Measurements from ENCODE around the gene BIRC7.

The BIRC7 gene

DNA sequence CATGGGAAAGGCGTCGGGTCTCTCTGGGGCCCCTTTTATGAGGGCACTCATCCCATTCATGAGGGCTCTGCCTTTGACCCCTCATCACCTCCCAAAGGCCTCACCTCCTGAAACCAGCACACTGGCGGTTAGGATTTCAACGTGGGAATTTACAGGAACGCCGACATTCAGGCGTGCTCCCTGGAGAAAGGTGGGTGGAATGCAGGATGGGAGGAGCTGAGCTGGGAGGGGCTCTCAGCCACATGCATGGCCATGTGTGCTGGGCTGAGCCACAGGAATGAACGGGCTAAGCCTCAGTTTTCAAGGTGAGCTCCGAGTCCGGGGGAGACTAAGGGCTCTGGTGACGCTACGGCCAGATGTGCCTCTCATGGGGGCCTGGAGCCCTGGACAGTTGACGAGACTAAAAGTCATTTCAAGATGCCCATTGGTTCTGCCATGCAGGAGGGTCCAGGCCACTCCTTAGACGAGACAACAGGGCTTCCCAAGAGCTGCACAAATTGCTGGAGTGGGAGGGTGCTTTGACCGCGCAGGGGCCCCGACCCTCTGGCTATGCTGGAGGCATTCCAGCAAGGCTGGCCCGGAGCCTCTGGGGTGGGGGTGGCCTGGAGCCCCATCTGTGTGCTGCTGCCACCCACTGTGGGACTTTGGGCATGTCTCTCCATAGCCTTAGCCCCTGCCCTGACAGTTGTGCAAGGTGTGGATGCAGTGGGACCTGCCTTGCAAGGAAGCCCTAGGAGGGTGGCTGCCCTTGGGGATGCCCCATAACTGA, 33.1 kb downstream of the BIRC7 start:
- no peak for DNase-seq

- no peak for DNase-seq
Measured at GRCh38 chr20:63269724-63270123, 34.0 kb downstream of the BIRC7 start.

DNA sequence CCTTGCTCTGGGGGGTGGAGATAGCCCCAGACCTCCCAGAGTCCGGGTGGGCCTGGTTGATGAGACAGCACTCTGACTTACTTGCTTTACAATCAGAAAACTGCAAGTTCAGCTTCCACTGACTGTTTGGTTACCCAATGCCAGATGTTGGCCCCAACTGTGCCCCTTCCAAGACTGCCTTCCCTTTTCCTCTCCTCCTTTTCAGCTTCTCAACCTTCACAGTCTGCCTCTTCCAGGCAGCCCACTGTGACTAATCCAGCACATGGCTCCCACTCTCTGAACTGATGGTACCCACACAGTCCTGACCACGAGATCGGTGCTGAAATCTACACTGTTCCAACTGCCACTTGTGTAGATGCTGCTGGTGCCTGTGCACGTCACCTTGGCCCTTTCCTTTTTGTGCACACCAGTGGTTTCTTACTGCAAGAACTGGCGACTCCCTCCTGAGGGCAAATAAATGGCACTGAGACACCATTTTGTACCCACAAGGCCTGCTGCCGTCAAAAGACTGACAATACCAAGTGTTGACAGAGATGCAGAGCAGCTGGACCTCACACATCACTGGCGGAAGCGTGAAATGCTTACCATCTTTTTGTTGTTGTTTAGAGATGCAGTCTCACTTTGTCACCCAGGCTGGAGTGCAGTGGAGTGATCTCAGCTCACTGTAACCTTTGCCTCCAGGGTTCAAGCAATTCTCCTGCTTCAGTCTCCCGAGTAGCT, 35.1 kb downstream of the BIRC7 start:
- no peak for DNase-seq

- peak; percentile 89 for DNase-seq
Measured at GRCh38 chr20:63272105-63273058, 36.7 kb downstream of the BIRC7 start, which contains the start of gene ARFGAP1. ARFGAP1 (plus strand) TSS chr20:63272813; CDS start chr20:63275581, 2,768 bp downstream.

GRCh38 chr20:63273059-63273579, 37.4 kb downstream of the BIRC7 start:
- no peak for DNase-seq

GRCh38 chr20:63273635-63274380, 38.1 kb downstream of the BIRC7 start:
- no peak for DNase-seq

DNA sequence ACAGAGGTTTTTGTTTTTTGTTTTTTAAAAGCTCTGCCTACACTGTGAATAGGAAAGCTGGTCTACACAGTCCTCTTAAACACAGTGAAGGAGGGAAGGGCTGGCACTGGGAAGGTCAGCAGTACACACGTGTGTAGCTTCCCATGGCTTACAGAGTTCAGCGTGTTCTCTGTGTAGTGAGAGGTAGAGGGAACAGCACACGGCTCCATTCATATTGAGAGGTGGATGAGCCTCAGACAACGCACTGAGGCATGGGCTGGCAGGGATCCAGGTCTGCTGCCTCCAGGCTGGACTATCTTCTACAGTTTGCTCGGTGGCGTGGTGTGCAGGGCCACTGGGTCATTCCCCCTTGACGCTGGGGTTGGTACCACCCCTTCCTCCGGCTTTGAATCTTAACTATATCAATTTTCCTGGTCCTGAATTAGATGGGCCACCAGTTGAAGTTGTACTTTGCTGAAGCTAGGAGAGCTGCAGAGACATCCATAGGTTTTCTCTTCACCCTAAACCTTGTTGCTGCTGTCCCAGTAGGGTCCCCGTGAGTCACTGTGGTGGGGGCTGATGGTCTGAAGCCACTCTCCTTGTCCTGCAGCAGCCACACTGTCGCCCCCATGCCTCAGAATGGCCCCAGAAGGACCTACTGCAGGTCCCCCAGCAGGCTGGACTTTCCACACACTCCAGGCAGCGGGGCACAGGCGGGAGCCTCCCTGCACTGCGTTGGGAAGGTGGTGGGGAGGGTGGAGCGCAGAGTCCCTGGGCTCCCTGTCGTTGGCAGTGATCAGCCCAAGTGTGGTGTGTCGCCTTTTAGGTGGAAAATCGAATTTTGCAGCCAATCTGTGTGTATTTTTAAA, 38.9 kb downstream of the BIRC7 start:
- no peak for DNase-seq

GRCh38 chr20:63275825-63276224, 40.1 kb downstream of the BIRC7 start:
- DNase-seq: no peak

GRCh38 chr20:63276956-63277355, 41.3 kb downstream of the BIRC7 start:
- DNase-seq: no peak

- no peak for DNase-seq
Measured at GRCh38 chr20:63277466-63278272, 42.0 kb downstream of the BIRC7 start.

DNA sequence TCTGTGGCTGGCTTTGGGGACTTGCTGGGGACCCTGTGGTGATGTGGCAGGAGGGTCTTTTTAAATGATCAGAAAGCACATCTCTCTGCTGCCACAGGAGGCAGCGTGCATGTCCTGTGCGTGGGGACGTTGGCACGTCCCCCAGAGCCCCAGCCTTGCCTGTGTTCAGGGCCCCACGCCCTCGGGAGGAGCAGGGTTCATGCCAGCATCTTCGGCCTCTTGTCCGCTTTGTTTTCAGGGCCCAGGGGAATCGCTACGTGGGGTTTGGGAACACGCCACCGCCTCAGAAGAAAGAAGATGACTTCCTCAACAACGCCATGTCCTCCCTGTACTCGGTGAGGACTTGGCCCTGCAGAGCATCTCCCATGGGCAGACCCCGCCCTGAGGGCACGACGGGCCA, 43.0 kb downstream of the BIRC7 start:
- DNase-seq: no peak

GRCh38 chr20:63279931-63280330, 44.2 kb downstream of the BIRC7 start:
- no peak for DNase-seq

GRCh38 chr20:63280371-63280770, 44.7 kb downstream of the BIRC7 start:
- DNase-seq: no peak

- DNase-seq: no peak
Measured at GRCh38 chr20:63280929-63281545, 45.3 kb downstream of the BIRC7 start.

DNA sequence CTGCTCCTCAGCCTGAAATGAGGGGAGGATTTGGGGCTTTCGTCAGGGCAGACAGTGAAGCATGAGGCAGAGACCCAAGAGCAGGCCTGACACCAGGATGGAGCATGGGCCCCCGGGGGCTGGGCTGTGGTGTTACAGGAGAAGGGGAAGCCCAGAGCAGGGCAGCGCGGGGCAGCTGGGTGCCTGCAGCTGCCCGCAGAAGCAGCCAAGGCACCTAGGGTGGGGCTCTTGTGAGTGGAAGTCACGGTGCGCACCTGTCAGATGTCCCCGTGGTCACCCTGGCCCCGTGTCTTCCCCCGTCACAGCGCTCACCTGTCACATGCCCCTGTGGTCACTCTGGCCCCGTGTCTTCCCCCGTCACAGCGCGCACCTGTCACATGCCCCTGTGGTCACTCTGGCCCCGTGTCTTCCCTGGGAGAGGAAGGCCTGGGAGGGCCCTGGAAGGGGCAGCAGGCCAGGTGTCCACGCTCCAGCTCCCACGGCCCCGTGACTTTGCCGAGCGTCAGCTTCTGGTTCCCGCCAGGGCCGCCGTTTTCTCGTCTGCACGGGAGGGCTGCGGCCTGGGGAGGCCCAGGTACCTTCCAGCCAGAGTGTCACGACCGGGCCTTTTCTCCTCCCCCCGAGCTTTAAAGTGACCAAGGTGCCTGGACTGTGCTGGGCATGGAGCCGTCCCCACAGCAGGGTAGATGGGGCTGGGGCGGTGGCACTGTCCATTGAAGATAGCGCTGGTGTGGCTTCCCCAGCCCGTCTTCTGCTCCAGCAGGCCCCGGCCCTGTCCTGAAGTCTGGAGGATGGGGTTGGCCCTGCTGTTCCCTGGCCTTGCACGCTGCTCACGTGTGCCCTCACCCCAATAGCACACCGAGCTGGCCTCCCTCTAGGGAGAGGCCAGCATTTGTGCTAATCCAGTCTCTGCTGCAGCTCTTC, 46.3 kb downstream of the BIRC7 start:
- no peak for DNase-seq

GRCh38 chr20:63282946-63283345, 47.2 kb downstream of the BIRC7 start:
- DNase-seq: no peak

DNA sequence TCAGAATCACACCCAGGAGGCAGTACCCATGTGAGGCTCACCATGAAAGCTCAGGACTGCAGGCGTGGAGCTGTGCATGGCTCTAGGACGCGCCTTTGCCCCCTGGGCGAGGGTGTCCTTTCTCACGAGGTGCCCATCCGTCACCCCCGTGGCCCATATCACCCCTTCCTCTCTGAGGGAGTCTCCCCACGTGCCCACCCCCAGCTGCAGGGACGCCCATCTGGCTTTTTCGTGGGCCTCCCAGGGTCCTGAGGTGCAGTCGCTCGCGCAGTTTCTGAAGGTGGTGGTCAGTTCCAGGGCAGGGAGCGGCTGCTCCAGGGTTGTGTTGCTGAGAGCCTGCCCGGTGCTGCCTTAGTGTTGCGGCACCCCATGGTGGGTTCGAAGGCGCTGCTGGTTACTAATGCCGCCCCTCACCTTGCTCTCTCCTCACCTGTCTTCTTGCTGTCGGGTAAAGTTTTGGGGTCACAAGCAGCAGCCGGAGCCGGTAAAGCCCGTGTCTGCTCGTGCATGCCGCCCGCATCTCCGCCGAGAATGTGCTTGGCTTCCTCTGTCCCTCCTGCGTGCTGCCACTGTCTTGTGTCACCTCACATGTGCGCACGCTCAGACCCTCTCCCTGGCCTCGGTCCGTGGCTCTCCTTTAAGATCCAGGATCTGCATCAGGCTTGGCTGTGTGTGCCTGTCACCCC, 47.8 kb downstream of the BIRC7 start:
- DNase-seq: no peak

- no peak for DNase-seq
Measured at GRCh38 chr20:63284083-63284440, 48.4 kb downstream of the BIRC7 start.

Data from activated CD4-positive, alpha-beta T cell treated with anti-CD3 and anti-CD28 coated beads, Interleukin-2, amount 50 U/mL, for 16 hours (primary cell).